Endothelial cell (in vitro differentiated cells): ENCODE measurements around the gene ARFGAP1. TPM values are rescaled to one million over a fixed set of nuclear protein-coding genes. Genes with fewer than 3 reads are reported as not detected.

Source experiments
- DNase-seq: peaks from one replicate; pipeline ENCODE4 v3.0.0; 2021; ENCODE audit warnings: low spot score
- H3K27ac Mint-ChIP-seq: one replicate; pipeline ENCODE4 v1.8.0; 2021; ENCODE audit warnings: mixed read lengths, inconsistent platforms; ENCODE audit not compliant: unreplicated experiment
- H3K27me3 Mint-ChIP-seq: one replicate; pipeline ENCODE4 v1.8.0; 2021; ENCODE audit warnings: mild to moderate bottlenecking, moderate library complexity, mixed read lengths, inconsistent platforms; ENCODE audit not compliant: unreplicated experiment
- H3K36me3 Mint-ChIP-seq: one replicate; pipeline ENCODE4 v1.8.0; 2021; ENCODE audit warnings: mild to moderate bottlenecking, low read depth, mixed read lengths, inconsistent platforms; ENCODE audit not compliant: unreplicated experiment
- H3K4me1 Mint-ChIP-seq: one replicate; pipeline ENCODE4 v1.8.0; 2021; ENCODE audit warnings: mild to moderate bottlenecking, mixed read lengths, inconsistent platforms; ENCODE audit not compliant: unreplicated experiment
- H3K4me3 Mint-ChIP-seq: one replicate; pipeline ENCODE4 v1.8.0; 2021; ENCODE audit warnings: mild to moderate bottlenecking, mixed read lengths, inconsistent platforms; ENCODE audit not compliant: unreplicated experiment
- H3K9me3 Mint-ChIP-seq: one replicate; pipeline ENCODE4 v1.8.0; 2021; ENCODE audit warnings: mixed read lengths, inconsistent platforms; ENCODE audit not compliant: unreplicated experiment
- CTCF ChIP-seq: fragments of 200-600 bp; sonication (generic); IDR thresholded peaks from one replicate; pipeline ENCODE4 v1.5.0; 2021; ENCODE audit warnings: antibody characterized with exemption; ENCODE audit not compliant: unreplicated experiment
- microRNA-seq: library from miRNA; unstranded; fragments of <30 nt; microRNA quantifications from one replicate; pipeline ENCODE4, GENCODE V29; 2020; ENCODE audit not compliant: unreplicated experiment
- total RNA-seq: library from RNA; stranded (reverse); fragmentation: NEBNext Ultra II Directional; extraction: Animal tissue kit (Norgen Biotek cat#: 25700); gene quantifications from one replicate; pipeline ENCODE4 v1.2.1, GENCODE V29; 2021; ENCODE audit not compliant: unreplicated experiment

The ARFGAP1 gene
- total RNA-seq, 1 donor from 2014 or later: 106 TPM

GRCh38 chr20:63335711-63336110, 63.1 kb downstream of the ARFGAP1 start:
- peaks cover 30% of the 10 kb centered on the region for H3K4me1 Mint-ChIP-seq
- TF ChIP-seq CTCF: no peak
- no peak overlapping the region for H3K4me3 Mint-ChIP-seq
- H3K27me3 Mint-ChIP-seq: peaks cover 11% of the 10 kb centered on the region
- H3K27ac Mint-ChIP-seq: peak overlapping the region; percentile 81
- peaks cover 8% of the 10 kb centered on the region for H3K9me3 Mint-ChIP-seq
- DNase-seq: peak; percentile 31
- H3K36me3 Mint-ChIP-seq: no peaks in the 10 kb centered on the region

DNA sequence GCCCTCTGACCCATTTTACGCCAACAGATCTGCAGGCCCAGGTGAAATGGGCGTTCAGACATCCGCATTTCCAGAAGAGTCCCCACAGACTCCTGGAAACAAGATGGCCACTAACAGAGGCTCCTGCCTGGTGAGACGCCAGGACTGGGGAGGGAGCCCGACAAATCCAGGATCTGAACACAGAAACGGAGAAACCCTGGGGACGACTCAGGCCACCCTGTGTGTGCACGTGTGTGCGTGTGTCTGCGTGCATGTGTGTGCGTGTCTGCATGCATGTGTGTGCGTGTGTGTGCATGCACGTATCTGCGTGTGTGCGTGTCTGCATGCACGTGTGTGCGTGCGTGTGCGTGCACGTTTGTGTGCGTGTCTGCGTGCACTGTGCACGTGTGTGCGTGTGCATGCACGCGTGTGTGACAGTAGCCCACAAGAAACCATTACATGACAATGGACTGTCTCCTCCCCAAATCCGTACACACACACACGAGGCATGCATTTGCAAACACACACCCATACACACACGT, 63.7 kb downstream of the ARFGAP1 start:
- TF ChIP-seq CTCF: no peak
- Mint-ChIP-seq H3K27ac (no peak overlapping the region), H3K36me3 (peaks cover 5% of the 10 kb centered on the region), H3K4me3 (peak overlapping the region; percentile 13), H3K4me1 (peaks cover 36% of the 10 kb centered on the region), H3K27me3 (peaks cover 11% of the 10 kb centered on the region), H3K9me3 (peaks cover 8% of the 10 kb centered on the region)
- no peak for DNase-seq

DNA sequence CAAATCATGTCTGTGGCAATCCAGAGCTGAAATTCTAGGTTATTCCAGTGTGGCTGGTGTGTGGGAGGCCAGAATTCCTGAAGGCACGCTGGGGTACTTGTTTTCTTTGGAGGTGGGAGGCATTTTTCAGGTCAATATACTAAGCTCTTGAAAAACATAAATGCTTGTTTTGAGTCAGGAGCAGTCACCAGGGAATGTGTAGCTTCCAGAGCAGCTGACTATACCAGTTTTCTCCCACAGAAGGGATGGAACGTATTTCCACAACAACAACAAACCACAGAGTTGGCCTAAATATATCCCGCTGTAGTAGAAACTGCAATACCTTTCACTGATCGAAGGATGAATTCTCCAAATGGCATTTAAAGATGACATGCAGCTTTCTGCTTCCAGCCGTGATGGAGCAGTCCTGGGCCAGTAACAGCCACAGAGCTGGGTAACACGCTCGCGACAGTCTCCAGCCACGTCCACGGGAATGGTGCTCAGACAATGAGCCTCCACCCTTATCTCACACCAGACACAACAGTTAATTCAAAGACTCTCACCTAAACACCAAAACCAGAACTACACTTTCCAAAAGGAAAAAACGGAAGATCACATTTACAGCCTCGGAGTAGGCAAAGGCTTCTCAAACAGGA, 65.3 kb downstream of the ARFGAP1 start:
- H3K4me1 Mint-ChIP-seq: peaks cover 38% of the 10 kb centered on the region
- H3K4me3 Mint-ChIP-seq: no peak overlapping the region
- no peak for TF ChIP-seq CTCF
- DNase-seq: no peak
- H3K36me3 Mint-ChIP-seq: peaks cover 16% of the 10 kb centered on the region
- peaks cover 11% of the 10 kb centered on the region for H3K27me3 Mint-ChIP-seq
- no peaks in the 10 kb centered on the region for H3K9me3 Mint-ChIP-seq
- H3K27ac Mint-ChIP-seq: no peak overlapping the region

Small RNA genes lying within 50 kb of the gene (microRNA-seq; reads per million reads assigned to microRNA genes)
- not detected for gene MIR3196
- 1.7 reads per million, percentile 25 among the genes with 10 or more reads in this experiment for gene MIR4326

Other genes with a start within 250 kb of the ARFGAP1 start
- gene YTHDF1, start 56.7 kb upstream of the ARFGAP1 start, total RNA-seq: 62.1 TPM
- not detected for gene BIRC7, start 36.9 kb upstream of the ARFGAP1 start, total RNA-seq
- gene NKAIN4, start 18.4 kb upstream of the ARFGAP1 start, total RNA-seq: 3.3 TPM
- not detected for gene COL20A1, start 20.4 kb downstream of the ARFGAP1 start, total RNA-seq
- 2.6 TPM for gene CHRNA4, start 88.5 kb downstream of the ARFGAP1 start, total RNA-seq
- gene KCNQ2, start 199.8 kb downstream of the ARFGAP1 start, total RNA-seq: 3.2 TPM
- 0.31 TPM for gene EEF1A2, start 226.3 kb downstream of the ARFGAP1 start, total RNA-seq
- 151 TPM for gene PPDPF, start 248.0 kb downstream of the ARFGAP1 start, total RNA-seq